DOHH2 (cell line): Measurements from ENCODE around the gene PTGDS.

ENCODE experiments used
- H3F3A ChIP-seq: fragments of 200-600 bp; sonication (generic), shearing (Covaris generic); 2 replicates; pipeline ENCODE4 v1.6.0; 2016; ENCODE audit warnings: antibody characterized with exemption, mild to moderate bottlenecking; ENCODE audit not compliant: control insufficient read depth, insufficient read depth
- H3K27ac ChIP-seq: fragments of 200-600 bp; sonication (generic); 2 replicates; pipeline ENCODE4 v1.5.1; 2014; ENCODE audit warnings: low read depth, mild to moderate bottlenecking, low read length, moderate library complexity
- H3K27me3 ChIP-seq: fragments of 200-600 bp; sonication (generic); 2 replicates; pipeline ENCODE4 v1.6.1; 2014; ENCODE audit warnings: mild to moderate bottlenecking, low read length, mixed read lengths; ENCODE audit not compliant: control insufficient read depth
- H3K36me3 ChIP-seq: fragments of 200-600 bp; sonication (generic); 2 replicates; pipeline ENCODE4 v1.6.1; 2014; ENCODE audit warnings: mild to moderate bottlenecking, low read length, moderate library complexity, mixed read lengths; ENCODE audit not compliant: control insufficient read depth
- H3K4me1 ChIP-seq: fragments of 200-600 bp; sonication (generic); 2 replicates; pipeline ENCODE4 v1.6.1; 2014; ENCODE audit warnings: mild to moderate bottlenecking, low read length, mixed read lengths; ENCODE audit not compliant: control insufficient read depth
- H3K4me2 ChIP-seq: fragments of 200-600 bp; sonication (generic); 2 replicates; pipeline ENCODE4 v1.6.0; 2014; ENCODE audit warnings: mild to moderate bottlenecking, low read length, moderate library complexity
- H3K4me3 ChIP-seq: fragments of 200-600 bp; sonication (generic); 2 replicates; pipeline ENCODE4 v1.5.1; 2014; ENCODE audit warnings: mild to moderate bottlenecking, low read length, mixed read lengths
- H3K79me2 ChIP-seq: fragments of 200-600 bp; sonication (generic); 2 replicates; pipeline ENCODE4 v1.6.1; 2014; ENCODE audit warnings: mild to moderate bottlenecking, low read length, mixed read lengths; ENCODE audit not compliant: control insufficient read depth
- H3K9me2 ChIP-seq: fragments of 200-600 bp; sonication (generic); replicated peaks from 2 replicates; pipeline ENCODE4 v1.6.1; 2014; ENCODE audit warnings: mild to moderate bottlenecking, low read length, mixed read lengths; ENCODE audit not compliant: control insufficient read depth
- H3K9me3 ChIP-seq: fragments of 200-600 bp; sonication (generic); 2 replicates; pipeline ENCODE4 v1.6.1; 2014; ENCODE audit warnings: antibody characterized with exemption, low read length, mixed read lengths; ENCODE audit not compliant: control insufficient read depth, insufficient read depth
- H4K20me1 ChIP-seq: fragments of 200-600 bp; sonication (generic); 2 replicates; pipeline ENCODE4 v1.6.0; 2014; ENCODE audit warnings: low read depth, mild to moderate bottlenecking, antibody characterized with exemption, low read length, moderate library complexity; ENCODE audit not compliant: control insufficient read depth, insufficient read depth
- CTCF ChIP-seq: fragments of 200-600 bp; sonication (generic); IDR thresholded peaks from one replicate; pipeline ENCODE4 v1.5.1; 2014; ENCODE audit warnings: antibody characterized with exemption, mild to moderate bottlenecking, low read depth, low read length; ENCODE audit not compliant: poor library complexity, severe bottlenecking
- EZH2phosphoT487 ChIP-seq: fragments of 200-600 bp; sonication (generic); IDR thresholded peaks from 2 replicates; pipeline ENCODE4 v1.6.1; 2017; ENCODE audit warnings: borderline replicate concordance, mild to moderate bottlenecking, antibody characterized with exemption, low read length, moderate library complexity, mixed read lengths

The PTGDS gene

DNA sequence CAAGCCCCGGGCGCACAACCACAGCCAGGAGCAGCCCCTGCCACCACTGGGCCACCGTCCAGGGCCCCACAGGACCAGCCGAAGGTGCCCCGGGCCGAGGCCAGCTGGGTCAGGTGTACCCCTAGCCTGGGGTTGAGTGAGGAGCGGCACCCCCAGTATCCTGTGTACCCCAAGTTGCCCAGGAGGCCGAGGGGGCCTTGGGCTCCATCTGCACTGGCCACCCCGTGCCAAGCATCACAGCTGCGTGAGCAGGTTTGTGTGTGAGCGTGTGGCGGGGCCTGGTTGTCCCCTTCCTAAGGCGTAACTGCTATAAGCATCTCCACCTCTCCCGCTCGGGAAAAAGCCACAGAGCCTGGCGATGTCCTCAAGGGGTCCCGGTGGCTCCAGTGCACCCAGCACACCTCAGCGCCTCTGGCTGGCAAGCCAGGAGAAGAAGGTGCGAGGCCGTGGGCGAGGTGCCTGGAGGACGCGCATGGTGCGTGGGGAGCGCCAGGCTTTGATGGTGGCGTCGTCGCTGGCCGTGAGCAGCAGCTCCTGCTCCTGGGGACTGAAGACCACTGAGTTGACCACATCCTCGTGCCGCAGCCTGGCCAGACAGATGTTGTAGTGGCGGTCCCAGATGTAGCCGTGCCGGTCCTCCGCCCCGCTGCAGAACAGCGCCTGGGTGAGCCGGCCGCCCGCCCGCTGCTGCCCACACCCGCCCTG lies 36.6 kb upstream of the PTGDS start:
- Histone ChIP-seq H3K9me2 (no peaks in the 10 kb centered on the region), H3K79me2 (peaks cover 31% of the 10 kb centered on the region), H3K4me3 (no peak overlapping the region), H3K27ac (no peak overlapping the region), H3K4me2 (no peak overlapping the region), H4K20me1 (0 out of 2 replicates have a peak, but pooled peaks cover 3% of the 10 kb centered on the region), H3F3A (peaks cover 12% of the 10 kb centered on the region), H3K9me3 (no peaks in the 10 kb centered on the region), H3K4me1 (peaks cover 9% of the 10 kb centered on the region), H3K27me3 (no peaks in the 10 kb centered on the region), H3K36me3 (peaks cover 42% of the 10 kb centered on the region)
- TF ChIP-seq CTCF: no peak
- no peak for TF ChIP-seq EZH2phosphoT487

DNA sequence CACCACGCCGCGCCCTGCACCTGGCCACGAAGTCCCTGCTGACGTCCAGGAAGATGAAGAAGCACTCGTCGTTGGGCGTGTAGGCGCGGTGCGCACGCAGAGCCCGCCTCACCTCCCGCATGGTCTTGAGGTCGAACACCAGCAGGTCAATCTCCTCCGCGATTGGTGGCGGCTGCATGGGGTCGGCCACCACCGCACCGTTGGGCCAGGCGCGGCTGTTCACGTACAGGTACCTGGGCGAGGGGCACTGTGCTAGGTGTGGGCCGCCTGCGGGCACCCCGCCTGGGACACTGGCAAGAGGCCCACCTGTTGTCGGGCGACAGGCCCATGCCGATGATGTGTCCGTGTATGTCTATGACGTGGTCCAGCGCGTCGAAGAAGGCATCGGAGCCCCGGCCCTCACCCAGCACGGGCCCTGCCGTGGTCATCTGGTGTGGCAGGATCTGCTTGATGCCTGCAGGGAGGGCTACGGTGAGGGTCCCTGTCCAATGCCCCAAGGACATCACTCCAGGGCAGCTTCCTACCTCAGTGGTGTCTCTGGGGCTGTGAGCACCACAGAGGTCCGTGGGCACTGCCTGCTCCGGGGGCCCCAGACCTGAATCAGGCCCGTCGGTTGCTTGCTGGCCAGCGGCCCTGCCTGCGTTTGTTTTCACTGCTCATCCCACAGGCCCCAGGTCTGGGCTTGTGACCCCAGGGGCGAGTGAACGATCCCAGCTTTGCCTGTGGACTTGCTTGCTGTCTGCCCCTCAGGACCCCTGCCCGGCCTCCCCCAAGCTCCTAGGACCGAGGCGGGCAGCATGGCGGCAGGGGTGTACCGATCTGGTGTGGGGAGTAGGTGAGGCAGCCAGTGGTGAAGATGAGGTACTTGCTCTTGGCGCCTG lies 35.8 kb upstream of the PTGDS start:
- Histone ChIP-seq H3K9me3 (no peaks in the 10 kb centered on the region), H3K4me2 (no peak overlapping the region), H3K27me3 (no peaks in the 10 kb centered on the region), H3K4me3 (no peak overlapping the region), H3F3A (peaks cover 8% of the 10 kb centered on the region; the same call in 1 of the 2 replicates), H3K4me1 (peaks cover 9% of the 10 kb centered on the region), H4K20me1 (0 out of 2 replicates have a peak, but pooled peaks cover 3% of the 10 kb centered on the region), H3K27ac (no peak overlapping the region), H3K9me2 (no peaks in the 10 kb centered on the region), H3K79me2 (peaks cover 31% of the 10 kb centered on the region), H3K36me3 (peaks cover 42% of the 10 kb centered on the region)
- TF ChIP-seq CTCF: no peak
- no peak for TF ChIP-seq EZH2phosphoT487

- Histone ChIP-seq H3K9me2 (no peaks in the 10 kb centered on the region), H3K36me3 (peaks cover 40% of the 10 kb centered on the region), H3K79me2 (peaks cover 29% of the 10 kb centered on the region), H3K27me3 (no peaks in the 10 kb centered on the region), H3K27ac (no peak overlapping the region), H3K9me3 (no peaks in the 10 kb centered on the region), H4K20me1 (0 out of 2 replicates have a peak, but pooled peaks cover 3% of the 10 kb centered on the region), H3F3A (0 out of 2 replicates have a peak, but pooled peaks cover 3% of the 10 kb centered on the region), H3K4me1 (peaks cover 9% of the 10 kb centered on the region), H3K4me2 (no peak overlapping the region; the same call in 1 of the 2 replicates), H3K4me3 (no peak overlapping the region)
- TF ChIP-seq CTCF: no peak
- TF ChIP-seq EZH2phosphoT487: no peak
These were observed 35.0 kb upstream of the PTGDS start for GRCh38 chr9:136942112-136942880.
